Right lobe of liver (tissue), 4 donors: ENCODE measurements around the gene PTPN1.

Experiments used
- CTCF ChIP-seq, 4 donors: fragments of 200-600 bp in 3 of 4; fragments of 450-650 bp in 1 of 4; IDR thresholded peaks; one replicate each; pipeline versions ENCODE4 v1.5.1 to v1.8.0; 2016 to 2022; ENCODE audit warnings: antibody characterized with exemption in 4 of 4, mild to moderate bottlenecking in 2 of 4
- POLR2A ChIP-seq: fragments of 450-650 bp; IDR thresholded peaks from one replicate; pipeline ENCODE4 v1.6.1; 2017; ENCODE audit warnings: antibody characterized with exemption, mild to moderate bottlenecking
- donor health status: DM: no; HTN: no; CAD: no.
- donor health status: DM: no; HTN: no; CAD: no.
- donor health status: DM: no; HTN: yes; CAD: no.

- TF ChIP-seq CTCF (IDR thresholded peaks at IDR 0.05) (no peak), POLR2A (no peak)
These were observed 37.2 kb upstream of the PTPN1 start for GRCh38 chr20:50472693-50473664.
